Neural cell (in vitro differentiated cells): ENCODE measurements around the gene NARF. TPM values are rescaled to one million over a fixed set of nuclear protein-coding genes. Genes with fewer than 3 reads are reported as not detected.

Experiments
- H2AFZ ChIP-seq: fragments of 200-600, 300-800 bp; sonication (generic), shearing (Covaris generic); 2 replicates; pipeline ENCODE4 v1.6.0; 2014; ENCODE audit warnings: low read depth, mild to moderate bottlenecking, antibody characterized with exemption, low read length, moderate library complexity
- H3F3A ChIP-seq: fragments of 200-600 bp; shearing (Covaris generic); 2 replicates; pipeline ENCODE4 v1.6.1; 2016; ENCODE audit warnings: mild to moderate bottlenecking, moderate library complexity, mixed read lengths, antibody characterized with exemption, low read length; ENCODE audit not compliant: insufficient read depth, poor library complexity, severe bottlenecking
- H3K27ac ChIP-seq: fragments of 200-600, 300-800 bp; sonication (generic), shearing (Covaris generic); 2 replicates; pipeline ENCODE4 v1.5.1; 2014; ENCODE audit warnings: mild to moderate bottlenecking, low read length, moderate library complexity
- H3K27me3 ChIP-seq: fragments of 300-800, 200-600 bp; sonication (generic), shearing (Covaris generic); 2 replicates; pipeline ENCODE4 v1.6.0; 2014; ENCODE audit warnings: mild to moderate bottlenecking, low read depth, low read length, moderate library complexity; ENCODE audit not compliant: insufficient read depth
- H3K36me3 ChIP-seq: fragments of 300-800, 200-600 bp; sonication (generic), shearing (Covaris generic); 2 replicates; pipeline ENCODE4 v1.5.1; 2014; ENCODE audit warnings: mild to moderate bottlenecking, antibody characterized with exemption, low read length, moderate library complexity; ENCODE audit not compliant: insufficient read depth
- H3K4me2 ChIP-seq: fragments of 300-800, 200-600 bp; sonication (generic), shearing (Covaris generic); 2 replicates; pipeline ENCODE4 v1.6.0; 2014; ENCODE audit warnings: mild to moderate bottlenecking, low read length
- H3K4me3 ChIP-seq: fragments of 300-800, 200-600 bp; sonication (generic), shearing (Covaris generic); 2 replicates; pipeline ENCODE4 v1.5.1; 2014; ENCODE audit warnings: mild to moderate bottlenecking, low read length, moderate library complexity
- H3K79me2 ChIP-seq: fragments of 200-600 bp; shearing (Covaris generic); replicated peaks from 2 replicates; pipeline ENCODE4 v1.6.0; 2014; ENCODE audit warnings: mild to moderate bottlenecking, low read length, moderate library complexity; ENCODE audit not compliant: insufficient read depth
- H3K9ac ChIP-seq: fragments of 300-800, 200-600 bp; sonication (generic), shearing (Covaris generic); 2 replicates; pipeline ENCODE4 v1.6.1; 2016; ENCODE audit warnings: mild to moderate bottlenecking, low read length, mixed read lengths
- H3K9me2 ChIP-seq: fragments of 200-600 bp; shearing (Covaris generic); 2 replicates; pipeline ENCODE4 v1.6.1; 2016; ENCODE audit warnings: mild to moderate bottlenecking, low read length, mixed read lengths; ENCODE audit not compliant: insufficient read depth
- H3K9me3 ChIP-seq: fragments of 200-600, 300-800 bp; sonication (generic), shearing (Covaris generic); 2 replicates; pipeline ENCODE4 v1.6.1; 2016; ENCODE audit warnings: mild to moderate bottlenecking, mixed run types, low read length, moderate library complexity, mixed read lengths
- H4K20me1 ChIP-seq: fragments of 200-600 bp; shearing (Covaris generic); 2 replicates; pipeline ENCODE4 v1.6.1; 2016; ENCODE audit warnings: mild to moderate bottlenecking, mixed run types; ENCODE audit not compliant: insufficient read depth
- EP300 ChIP-seq: fragments of 450-650 bp; conservative IDR thresholded peaks from 2 replicates; pipeline ENCODE4 v1.6.1; 2014; ENCODE audit warnings: antibody characterized with exemption, mild to moderate bottlenecking, moderate library complexity; ENCODE audit not compliant: poor library complexity, severe bottlenecking
- EZH2 ChIP-seq: fragments of 200-600, 300-800 bp; shearing (Covaris generic), sonication (generic); IDR thresholded peaks from 2 replicates; pipeline ENCODE4 v1.6.1; 2014; ENCODE audit warnings: antibody characterized with exemption, low read length, borderline replicate concordance, mild to moderate bottlenecking; ENCODE audit not compliant: insufficient read depth, poor library complexity, severe bottlenecking
- MXI1 ChIP-seq: fragments of 450-650 bp; conservative IDR thresholded peaks from 2 replicates; pipeline ENCODE4 v1.6.1; 2014; ENCODE audit warnings: antibody characterized with exemption, mild to moderate bottlenecking; ENCODE audit not compliant: poor library complexity, severe bottlenecking
- POLR2AphosphoS5 ChIP-seq: IDR thresholded peaks from 2 replicates; pipeline ENCODE4 v1.6.1; 2012
- RAD21 ChIP-seq: fragments of 450-650 bp; conservative IDR thresholded peaks from 2 replicates; pipeline ENCODE4 v1.6.1; 2014; ENCODE audit warnings: antibody characterized with exemption, mild to moderate bottlenecking, moderate library complexity
- REST ChIP-seq: IDR thresholded peaks from 2 replicates; pipeline ENCODE4 v1.6.1; 2012; ENCODE audit warnings: borderline replicate concordance
- SMC3 ChIP-seq: fragments of 450-650 bp; conservative IDR thresholded peaks from 2 replicates; pipeline ENCODE4 v1.6.1; 2014; ENCODE audit warnings: antibody characterized with exemption, mild to moderate bottlenecking, moderate library complexity; ENCODE audit not compliant: poor library complexity
- TAF1 ChIP-seq: IDR thresholded peaks from 2 replicates; pipeline ENCODE4 v1.6.1; 2012; ENCODE audit warnings: low read depth
- polyA plus RNA-seq: library from polyadenylated mRNA; depleted of rRNA; stranded (reverse); fragments of >200 nt; gene quantifications from 2 replicates; pipeline ENCODE4 v1.2.3, GENCODE V29; 2014
- TF ChIP-seq, protein P1 (sequence below): fragments of 450-650 bp; IDR thresholded peaks from 2 replicates; pipeline ENCODE4 v1.5.1; 2014; ENCODE audit warnings: antibody characterized with exemption, mild to moderate bottlenecking, moderate library complexity; ENCODE audit not compliant: poor library complexity, severe bottlenecking

The NARF gene
- polyA plus RNA-seq, 1 donor from 2014 or later = 243 TPM

DNA sequence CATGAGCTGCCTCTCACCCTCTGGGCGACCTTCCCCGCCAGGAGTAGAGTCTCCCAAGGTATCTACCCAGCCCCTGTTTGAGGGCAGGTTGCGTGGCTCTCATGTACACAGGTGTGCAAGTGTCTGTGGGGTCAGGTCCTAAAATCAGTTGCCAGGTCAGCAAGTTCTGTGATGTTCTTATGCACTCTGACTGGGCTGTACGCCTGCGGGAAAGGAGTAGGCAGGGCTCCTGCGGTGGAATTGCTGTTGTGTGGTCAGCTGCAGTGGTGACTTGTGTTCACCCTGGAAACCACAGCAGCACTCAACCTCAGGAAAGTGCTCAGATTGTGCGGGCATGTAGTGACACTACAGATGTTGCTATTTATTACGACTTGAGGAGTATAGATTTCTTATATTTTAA, 19.4 kb downstream of the NARF start:
- no peak overlapping the region for H2AFZ ChIP-seq
- H4K20me1 ChIP-seq = no peaks in the 10 kb centered on the region
- no peak overlapping the region for H3K27ac ChIP-seq
- no peak overlapping the region for H3K4me3 ChIP-seq
- H3K36me3 ChIP-seq = no peaks in the 10 kb centered on the region
- no peaks in the 10 kb centered on the region for H3K9me3 ChIP-seq
- no peaks in the 10 kb centered on the region for H3K9me2 ChIP-seq
- no peak for TF ChIP-seq POLR2AphosphoS5
- H3K9ac ChIP-seq = no peak overlapping the region
- no peaks in the 10 kb centered on the region for H3K27me3 ChIP-seq
- no peaks in the 10 kb centered on the region for H3K79me2 ChIP-seq
- no peaks in the 10 kb centered on the region for H3F3A ChIP-seq
- no peak overlapping the region for H3K4me2 ChIP-seq

DNA sequence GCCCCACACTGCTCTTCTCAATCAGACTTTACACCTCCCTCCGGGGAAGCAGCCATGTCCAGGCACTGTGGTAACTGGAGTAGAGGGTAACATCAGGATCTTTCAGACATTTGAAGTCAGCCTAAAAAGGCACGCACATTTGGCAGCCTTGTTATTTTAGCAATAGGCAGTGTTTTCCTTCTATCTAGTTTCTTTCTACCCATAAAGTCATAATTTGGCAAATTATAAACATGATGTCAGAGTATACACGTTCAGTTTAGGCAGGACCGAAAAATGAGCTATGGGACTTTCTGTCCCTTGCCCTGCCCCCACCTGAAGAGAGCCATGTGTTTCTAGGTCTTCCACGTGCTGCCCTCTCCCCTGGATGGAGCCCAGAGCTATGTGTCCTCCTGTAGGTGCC, 21.1 kb downstream of the NARF start:
- Histone ChIP-seq H3K9me2 (no peaks in the 10 kb centered on the region), H3K4me2 (no peak overlapping the region), H4K20me1 (no peaks in the 10 kb centered on the region), H3K79me2 (no peaks in the 10 kb centered on the region), H3F3A (no peaks in the 10 kb centered on the region), H3K27ac (no peak overlapping the region), H3K9me3 (no peaks in the 10 kb centered on the region), H3K27me3 (no peaks in the 10 kb centered on the region), H3K9ac (no peak overlapping the region), H2AFZ (no peak overlapping the region), H3K4me3 (no peak overlapping the region), H3K36me3 (peaks cover 5% of the 10 kb centered on the region)
- TF ChIP-seq, protein P1, sequence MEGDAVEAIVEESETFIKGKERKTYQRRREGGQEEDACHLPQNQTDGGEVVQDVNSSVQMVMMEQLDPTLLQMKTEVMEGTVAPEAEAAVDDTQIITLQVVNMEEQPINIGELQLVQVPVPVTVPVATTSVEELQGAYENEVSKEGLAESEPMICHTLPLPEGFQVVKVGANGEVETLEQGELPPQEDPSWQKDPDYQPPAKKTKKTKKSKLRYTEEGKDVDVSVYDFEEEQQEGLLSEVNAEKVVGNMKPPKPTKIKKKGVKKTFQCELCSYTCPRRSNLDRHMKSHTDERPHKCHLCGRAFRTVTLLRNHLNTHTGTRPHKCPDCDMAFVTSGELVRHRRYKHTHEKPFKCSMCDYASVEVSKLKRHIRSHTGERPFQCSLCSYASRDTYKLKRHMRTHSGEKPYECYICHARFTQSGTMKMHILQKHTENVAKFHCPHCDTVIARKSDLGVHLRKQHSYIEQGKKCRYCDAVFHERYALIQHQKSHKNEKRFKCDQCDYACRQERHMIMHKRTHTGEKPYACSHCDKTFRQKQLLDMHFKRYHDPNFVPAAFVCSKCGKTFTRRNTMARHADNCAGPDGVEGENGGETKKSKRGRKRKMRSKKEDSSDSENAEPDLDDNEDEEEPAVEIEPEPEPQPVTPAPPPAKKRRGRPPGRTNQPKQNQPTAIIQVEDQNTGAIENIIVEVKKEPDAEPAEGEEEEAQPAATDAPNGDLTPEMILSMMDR = no peak
- TF ChIP-seq POLR2AphosphoS5 (no peak), EZH2 (no peak), SMC3 (no peak), EP300 (no peak), REST (no peak), MXI1 (no peak), TAF1 (no peak), RAD21 (no peak)

- Histone ChIP-seq H3F3A (no peaks in the 10 kb centered on the region), H3K36me3 (peaks cover 5% of the 10 kb centered on the region)
Observed at GRCh38 chr17:82480318-82480717, 21.8 kb downstream of the NARF start.

More at GRCh38 chr17:82480318-82480717, 21.8 kb downstream of the NARF start:
- Histone ChIP-seq H3K79me2 (no peaks in the 10 kb centered on the region), H4K20me1 (no peaks in the 10 kb centered on the region), H3K9me2 (no peaks in the 10 kb centered on the region), H2AFZ (no peak overlapping the region), H3K27me3 (no peaks in the 10 kb centered on the region), H3K27ac (no peak overlapping the region), H3K4me3 (no peak overlapping the region), H3K4me2 (no peak overlapping the region), H3K9me3 (no peaks in the 10 kb centered on the region), H3K9ac (no peak overlapping the region)
- no peak for TF ChIP-seq REST
- TF ChIP-seq MXI1 = no peak
- TF ChIP-seq RAD21 = no peak
